GM19452 (cell line): ENCODE measurements around the gene DLX3.

Source experiments
- ATAC-seq: cut with Tn5 transposase; IDR thresholded peaks from one replicate; pipeline ENCODE4 v1.9.1; 2021; ENCODE audit not compliant: unreplicated experiment

DLX3 gene

GRCh38 chr17:49973271-49973615 is 21.8 kb downstream of the DLX3 start:
- ATAC-seq, result no peak

- ATAC-seq, result no peak
Measured at GRCh38 chr17:49972486-49973270, 22.3 kb downstream of the DLX3 start.

GRCh38 chr17:49971848-49972485 is 23.1 kb downstream of the DLX3 start:
- no peak for ATAC-seq

- ATAC-seq, result no peak
Measured at GRCh38 chr17:49971199-49971847, 23.7 kb downstream of the DLX3 start.

GRCh38 chr17:49970498-49970897 is 24.5 kb downstream of the DLX3 start:
- no peak for ATAC-seq

GRCh38 chr17:49969795-49970389 is 25.1 kb downstream of the DLX3 start:
- ATAC-seq, result no peak

GRCh38 chr17:49969134-49969759 is 25.8 kb downstream of the DLX3 start, which contains the start of gene DLX4:
DLX4 (plus strand) TSS chr17:49969190; CDS start chr17:49969469, 279 bp downstream.
- ATAC-seq, result no peak

- no peak for ATAC-seq
Measured at GRCh38 chr17:49968405-49969133, 26.5 kb downstream of the DLX3 start.

- ATAC-seq, result no peak
Measured at GRCh38 chr17:49967621-49968404, 27.2 kb downstream of the DLX3 start.

- no peak for ATAC-seq
Measured at GRCh38 chr17:49967205-49967604, 27.8 kb downstream of the DLX3 start.

- ATAC-seq, result no peak
Measured at GRCh38 chr17:49966767-49967166, 28.3 kb downstream of the DLX3 start.

GRCh38 chr17:49965524-49965909 is 29.5 kb downstream of the DLX3 start:
- no peak for ATAC-seq

GRCh38 chr17:49964769-49965523 is 30.1 kb downstream of the DLX3 start:
- ATAC-seq, result no peak

GRCh38 chr17:49964303-49964768 is 30.7 kb downstream of the DLX3 start:
- ATAC-seq, result no peak

GRCh38 chr17:49963626-49964302 is 31.3 kb downstream of the DLX3 start:
- ATAC-seq, result no peak

GRCh38 chr17:49963309-49963625 is 31.8 kb downstream of the DLX3 start:
- ATAC-seq, result no peak

- ATAC-seq, result no peak
Measured at GRCh38 chr17:49962599-49963308, 32.3 kb downstream of the DLX3 start.
